ENCODE measurements around the gene FBLN7.

The FBLN7 gene

DNA sequence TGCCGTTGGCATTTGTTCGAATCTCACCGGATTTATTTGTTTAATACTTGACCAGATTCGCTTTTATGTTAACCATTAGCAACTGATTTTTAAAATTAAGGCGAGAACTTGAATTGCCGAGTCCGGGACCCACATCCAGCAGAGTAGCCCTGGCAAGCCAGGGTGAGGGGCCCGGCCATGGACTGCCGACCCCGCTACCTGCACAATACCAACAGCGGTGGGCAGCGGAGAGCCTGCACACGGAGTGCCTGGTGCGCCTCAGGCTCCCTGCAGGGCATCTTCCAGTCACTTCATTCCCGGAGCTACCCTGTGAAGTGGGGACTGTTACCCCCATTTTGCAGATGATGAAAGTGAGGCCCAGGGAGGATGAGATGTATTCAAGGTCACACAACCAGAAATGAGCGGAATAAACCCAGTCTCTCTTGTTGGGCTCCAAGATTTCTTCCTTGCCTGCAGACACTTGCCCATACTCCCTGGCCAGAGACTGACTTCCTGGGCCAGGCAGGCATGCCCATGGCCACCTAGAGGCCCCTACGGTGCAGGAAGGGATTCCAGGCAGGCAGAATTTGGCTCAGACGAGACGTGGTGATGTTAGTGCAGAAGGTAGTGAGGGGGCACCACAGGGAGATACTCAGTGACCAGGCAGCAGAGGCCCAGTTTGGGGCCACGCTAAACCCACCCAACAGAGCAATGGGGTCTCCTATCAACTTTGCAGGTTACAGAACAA, 2.9 kb downstream of the FBLN7 start:
- no peak for DNase-seq (ENCODE audit: low read depth)

DNA sequence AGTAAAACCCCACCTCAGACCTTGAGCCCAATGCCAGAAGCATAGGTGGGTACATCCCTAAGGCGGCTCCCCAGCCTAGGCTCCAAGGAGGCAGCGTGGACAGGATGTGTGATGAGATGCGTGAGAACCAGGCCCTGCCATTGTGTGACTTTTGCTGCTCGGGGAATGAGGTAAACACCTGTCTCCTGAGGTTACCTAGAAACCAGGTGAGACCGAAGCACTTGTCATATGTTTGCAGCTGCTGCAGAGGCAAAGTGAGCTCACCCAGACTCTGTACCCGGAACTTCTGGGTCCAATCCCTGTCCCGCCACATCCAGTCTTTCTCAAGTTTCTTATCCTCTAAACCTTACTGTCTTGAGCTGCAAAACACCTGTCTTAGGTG, 3.4 kb downstream of the FBLN7 start:
- no peak for DNase-seq (ENCODE audit: low read depth)

DNA sequence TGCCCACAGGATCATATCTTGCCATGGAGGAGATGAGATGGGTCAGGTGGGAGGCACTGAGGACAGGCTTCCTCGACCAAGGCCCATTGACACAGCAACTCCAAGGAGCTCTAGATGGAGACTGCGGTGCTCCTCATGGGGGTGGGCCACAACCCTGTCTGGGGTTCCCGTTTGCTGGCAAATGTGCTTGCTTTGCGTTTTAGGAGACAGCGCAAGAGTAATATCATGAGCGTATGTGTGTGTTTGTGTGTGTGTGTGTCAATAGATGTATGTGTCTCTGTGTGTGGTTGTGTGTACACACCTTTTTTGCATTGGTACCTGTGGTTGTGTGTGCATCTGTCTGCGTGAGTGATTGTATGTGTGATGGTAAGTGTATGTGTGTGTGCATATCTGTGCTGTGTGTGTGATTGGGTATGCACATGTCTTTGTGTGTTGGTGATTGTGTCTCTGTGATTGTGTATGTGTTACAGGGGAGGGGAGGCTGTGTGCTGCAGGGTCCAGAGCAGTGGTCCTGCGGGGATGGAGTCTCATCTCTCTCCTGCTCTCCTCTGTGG, 4.4 kb downstream of the FBLN7 start:
- no peak for DNase-seq (ENCODE audit: low read depth)

DNA sequence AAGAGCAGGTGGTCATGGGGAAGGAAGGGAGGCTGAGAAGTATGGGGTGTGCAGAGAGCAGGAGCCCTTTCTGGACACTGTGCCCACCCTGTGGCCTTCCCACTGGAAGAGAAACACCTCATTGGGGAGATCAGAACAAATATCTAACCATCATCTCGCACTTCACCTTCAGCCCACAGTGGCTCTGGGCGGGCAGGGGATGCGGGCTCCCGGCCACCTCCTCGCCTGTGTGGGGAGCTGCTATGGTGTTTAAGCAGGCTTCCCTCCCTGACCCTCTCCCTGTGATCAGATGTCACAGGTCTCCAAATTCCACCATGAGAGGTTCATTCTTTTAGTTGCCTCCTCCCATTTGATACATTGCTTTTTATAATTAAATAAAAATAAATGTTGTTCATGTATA, 5.0 kb downstream of the FBLN7 start:
- no peak for DNase-seq (ENCODE audit: low read depth)

DNA sequence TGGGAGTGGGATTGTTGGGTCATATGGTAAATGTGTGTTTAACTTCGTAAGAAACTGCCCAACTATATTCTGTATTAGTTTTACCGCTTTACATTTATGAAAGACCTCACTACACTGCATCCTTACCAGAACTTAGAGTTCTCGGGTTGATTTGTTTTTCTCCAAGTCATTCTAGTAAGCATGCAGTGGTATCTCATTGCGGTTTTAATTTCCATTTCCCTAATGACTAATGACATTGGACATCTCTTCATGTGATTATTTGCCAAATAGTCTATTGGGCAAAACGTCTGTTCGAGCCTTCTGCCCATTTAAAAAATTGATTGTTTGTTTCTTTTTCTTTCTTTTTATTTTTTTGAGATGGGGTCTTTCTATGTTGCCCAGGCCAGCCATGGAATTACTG, 6.8 kb downstream of the FBLN7 start:
- DNase-seq (ENCODE audit: low read depth): no peak

DNA sequence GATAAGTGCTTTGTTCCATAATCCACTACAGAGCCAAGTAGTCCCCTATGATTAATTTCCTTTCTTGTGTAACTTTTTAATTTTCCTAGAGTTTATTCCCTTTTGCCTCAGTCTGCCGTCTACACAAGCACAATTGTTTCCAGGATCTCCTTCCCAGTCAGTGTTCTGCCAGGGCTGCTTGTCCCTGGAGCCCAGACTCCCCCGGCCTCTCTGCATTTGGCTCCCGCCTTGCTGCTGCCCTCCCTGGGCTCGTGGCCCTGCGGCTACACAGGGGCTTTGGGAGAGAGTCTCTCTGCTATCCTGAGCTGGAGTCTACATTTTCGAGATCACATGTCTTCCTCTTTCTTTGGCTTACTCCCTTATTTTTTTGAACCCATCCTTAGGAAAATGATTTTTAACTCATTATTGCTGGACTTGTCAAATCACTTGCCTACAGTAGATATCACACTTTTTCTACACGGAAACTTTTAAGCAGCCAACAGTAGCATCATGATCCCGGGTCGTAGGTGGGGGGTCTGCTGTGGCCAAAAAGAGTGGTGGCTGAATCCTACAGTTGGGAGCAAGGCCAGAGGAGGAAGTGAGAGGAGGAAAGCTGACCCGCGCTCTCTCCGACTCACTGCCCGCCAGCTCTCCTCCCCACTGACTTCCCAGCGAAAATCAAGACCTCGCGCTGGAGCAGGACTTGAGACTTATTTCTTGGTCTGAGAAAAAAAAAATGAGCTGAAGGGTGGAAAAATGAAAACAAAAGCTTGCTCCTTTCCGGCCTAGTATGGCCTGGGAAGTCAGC, 9.4 kb downstream of the FBLN7 start:
- no peak for DNase-seq (ENCODE audit: low read depth)

DNA sequence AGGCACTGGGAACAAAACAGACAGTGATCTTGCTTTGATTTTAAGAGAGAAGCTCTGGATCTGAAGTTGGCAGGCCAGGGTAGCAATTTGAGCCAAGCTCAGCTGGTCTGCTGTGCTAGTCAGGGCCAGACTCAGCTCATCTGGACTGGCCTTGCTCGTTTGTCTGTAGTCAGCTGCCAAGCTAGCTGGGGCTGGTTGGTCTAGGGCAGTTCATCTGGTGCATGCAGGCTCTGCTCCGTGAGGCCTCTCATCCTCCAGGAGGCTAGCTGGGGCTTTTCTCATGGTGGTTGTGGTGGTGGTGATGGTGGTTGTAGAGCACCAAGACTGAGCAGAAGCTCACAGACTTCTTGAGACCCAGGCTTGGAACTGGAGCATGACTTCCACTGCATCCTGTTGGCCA, 10.3 kb downstream of the FBLN7 start:
- no peak for DNase-seq (ENCODE audit: low read depth)

DNA sequence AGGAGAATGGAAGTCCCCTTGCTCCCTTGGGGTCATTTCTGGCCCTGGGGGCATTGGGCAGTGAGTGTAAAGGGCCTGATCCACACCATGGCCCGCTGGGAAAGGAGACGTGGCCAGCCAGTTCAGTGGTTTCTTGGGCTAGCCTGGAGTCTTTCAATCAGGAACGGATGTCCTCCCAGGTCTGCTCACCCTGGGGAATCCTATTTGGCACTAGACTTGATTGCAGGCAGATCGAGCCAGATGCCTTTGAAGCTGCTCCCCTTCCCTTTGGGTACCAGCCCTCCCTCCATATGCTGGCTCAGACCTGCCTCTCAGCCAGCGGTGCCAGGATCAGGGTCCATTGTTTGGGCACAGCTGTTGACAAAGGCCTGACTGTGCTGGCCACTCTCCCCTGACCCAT, 11.0 kb downstream of the FBLN7 start:
- no peak for DNase-seq (ENCODE audit: low read depth)

DNA sequence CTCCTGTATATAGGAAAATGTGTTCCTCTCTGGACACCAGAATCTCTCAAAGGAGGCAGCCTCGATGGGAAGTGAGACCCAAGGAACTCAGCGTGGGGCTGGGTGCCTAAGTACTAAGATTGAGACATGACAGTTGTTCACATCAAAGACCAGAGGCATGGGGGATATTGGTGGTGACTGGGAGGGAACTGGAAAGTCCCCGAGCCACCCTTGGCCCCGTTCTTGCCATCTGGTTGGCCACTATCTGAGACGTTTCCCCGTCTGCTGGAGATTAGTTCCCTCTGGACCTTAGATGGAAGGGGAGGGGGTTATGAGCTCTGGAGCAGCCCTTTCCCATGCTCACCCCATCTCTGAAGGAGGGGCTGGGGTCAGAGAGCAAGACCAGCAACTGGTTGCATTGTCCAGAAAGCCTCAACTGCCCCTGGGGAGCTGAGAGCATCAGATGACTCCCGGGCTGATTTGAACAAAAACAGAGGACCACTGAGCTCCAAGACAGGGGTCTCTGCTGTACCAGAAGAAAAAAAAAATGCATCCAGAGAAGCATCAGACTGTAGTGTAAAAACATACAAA, 11.8 kb downstream of the FBLN7 start:
- DNase-seq (ENCODE audit: low read depth): no peak

DNA sequence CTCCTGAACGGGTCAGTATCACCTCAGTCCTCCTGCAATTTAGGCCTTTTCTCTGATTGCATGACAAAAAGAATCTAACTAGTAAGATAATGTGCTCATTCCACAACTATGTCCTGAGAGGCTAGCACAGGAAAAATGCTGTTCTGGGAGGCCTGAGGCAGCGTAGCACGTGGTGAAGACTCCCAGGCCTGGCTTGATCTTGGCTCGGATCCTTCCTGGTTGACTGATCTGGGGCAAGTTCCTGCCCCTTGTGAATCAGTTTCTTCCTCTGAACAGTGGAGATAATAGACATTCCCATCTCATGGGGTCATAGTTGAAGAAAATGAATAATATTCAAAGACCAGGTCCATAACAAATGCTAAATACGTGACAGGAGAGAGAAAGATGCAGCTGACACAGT, 12.3 kb downstream of the FBLN7 start:
- no peak for DNase-seq (ENCODE audit: low read depth)

DNA sequence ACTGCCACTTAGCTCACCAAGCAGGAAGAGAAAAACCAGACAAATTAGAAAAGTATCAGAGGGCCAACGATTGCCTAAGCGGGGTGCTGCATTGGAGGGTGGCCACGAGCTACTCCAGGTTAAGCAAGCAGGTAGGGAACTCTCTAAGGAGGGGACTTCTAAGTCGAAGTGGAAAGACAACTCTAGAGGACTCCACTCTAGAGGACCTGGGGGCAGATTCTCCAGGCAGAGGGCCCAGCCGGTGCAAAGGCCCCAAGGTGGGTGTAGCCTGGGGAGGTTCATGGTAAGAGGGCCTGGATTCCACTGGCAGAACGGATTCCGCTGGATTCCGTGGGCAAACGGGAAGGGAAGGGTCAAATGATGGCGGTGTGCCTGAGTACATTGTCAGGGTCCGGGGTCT, 12.7 kb downstream of the FBLN7 start:
- DNase-seq (ENCODE audit: low read depth): no peak

DNA sequence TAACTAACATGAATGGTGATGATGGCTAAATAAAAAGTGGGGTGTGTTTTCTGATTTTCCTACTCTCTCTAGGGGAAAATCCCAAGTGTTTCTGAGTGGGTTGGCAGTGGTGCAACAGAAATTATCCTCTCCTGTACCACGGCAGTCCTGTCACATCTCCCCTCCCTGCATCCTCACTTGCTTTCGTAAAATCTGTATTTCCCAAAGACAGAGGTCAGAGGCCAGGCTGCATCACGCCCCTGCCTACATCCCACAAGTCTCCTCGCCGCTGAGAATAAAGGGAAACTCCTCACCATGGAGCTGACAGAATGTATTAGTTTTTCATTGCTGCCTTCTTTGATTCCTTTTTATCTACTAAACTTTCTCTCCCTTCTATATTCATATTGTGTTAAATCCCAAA, 13.1 kb downstream of the FBLN7 start:
- no peak for DNase-seq (ENCODE audit: low read depth)

DNA sequence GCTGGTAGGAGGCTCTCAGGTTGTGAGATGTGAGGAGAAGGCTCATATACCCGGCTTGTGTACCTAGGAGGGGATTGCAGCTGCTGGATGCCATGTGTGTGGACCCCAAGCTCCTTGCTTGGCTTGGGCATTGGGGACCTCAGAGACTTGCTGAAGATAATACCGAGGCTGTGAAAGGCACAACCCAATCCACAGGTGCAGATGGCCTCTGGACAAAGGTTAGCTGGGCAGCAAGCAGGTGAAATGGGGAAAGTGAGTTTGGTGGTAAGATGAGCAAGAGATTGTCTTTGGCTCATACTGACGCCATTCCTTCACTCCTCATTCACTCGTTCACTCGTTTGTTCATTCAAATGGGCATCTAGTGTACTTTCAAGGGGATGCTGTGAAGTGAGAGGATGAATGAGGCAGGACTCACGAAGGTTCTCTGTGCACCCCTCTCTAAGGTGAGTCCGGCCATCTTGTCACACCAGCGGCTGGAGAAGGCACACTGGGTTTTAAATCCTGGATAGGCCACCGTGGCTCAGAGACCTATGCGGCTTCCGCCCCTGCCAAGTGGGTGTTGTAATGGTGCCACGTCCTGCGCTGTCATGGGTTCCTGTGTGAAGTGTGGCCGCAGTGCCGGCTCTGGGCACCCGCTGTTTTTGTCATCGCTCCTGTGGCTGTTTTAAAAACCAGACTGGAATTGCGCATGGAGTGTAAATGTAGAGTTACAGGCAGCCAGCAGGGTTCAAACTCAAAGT, 13.7 kb downstream of the FBLN7 start:
- DNase-seq (ENCODE audit: low read depth): no peak

DNA sequence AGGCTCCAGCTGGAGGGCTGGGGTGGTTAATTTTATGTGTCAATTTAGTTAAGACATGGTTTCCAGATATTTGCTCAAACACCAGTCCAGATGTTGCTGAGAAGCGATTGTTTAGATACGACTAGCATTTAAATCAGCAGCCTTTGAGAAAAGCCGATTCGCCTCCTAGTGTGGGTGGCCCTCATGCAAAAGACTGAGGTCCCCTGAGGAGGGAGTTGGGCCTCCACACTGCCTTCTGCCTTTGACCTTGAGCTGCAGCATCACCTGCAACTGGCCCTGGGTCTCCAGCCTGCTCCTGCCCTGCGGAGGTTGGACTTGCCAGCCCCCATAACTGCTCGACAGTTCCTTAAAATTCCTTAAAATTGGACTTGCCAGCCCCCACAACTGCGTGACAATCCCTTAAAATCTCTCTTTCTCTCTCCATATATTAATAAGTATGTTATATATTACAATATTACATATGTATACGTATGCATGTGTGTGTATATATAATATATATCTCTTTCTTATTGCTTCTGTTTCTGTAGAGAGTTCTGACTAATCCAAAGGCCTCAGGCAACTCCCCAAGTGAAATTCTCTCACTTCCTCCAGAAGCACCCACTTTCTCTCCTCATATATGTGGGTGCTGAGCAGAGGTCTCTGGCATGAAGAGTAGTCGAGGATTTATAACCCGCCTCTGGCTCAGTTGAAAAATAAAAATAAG, 14.4 kb downstream of the FBLN7 start:
- DNase-seq (ENCODE audit: low read depth): no peak

DNA sequence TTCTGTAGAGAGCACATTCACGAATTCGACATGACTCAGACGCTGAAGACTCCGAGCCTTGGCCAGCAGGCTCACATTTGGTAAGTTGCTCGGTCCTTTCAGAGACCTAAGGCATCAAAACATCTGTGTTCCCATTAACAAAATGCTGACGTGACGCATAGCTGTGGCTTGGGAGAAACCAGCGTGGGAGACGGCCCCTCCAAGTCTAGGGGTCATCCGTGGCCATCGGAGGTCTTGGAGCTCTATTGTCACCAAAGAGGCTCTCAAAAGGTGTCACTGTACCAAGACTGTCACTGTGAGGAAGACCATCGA, 14.9 kb downstream of the FBLN7 start:
- no peak for DNase-seq (ENCODE audit: low read depth)

DNA sequence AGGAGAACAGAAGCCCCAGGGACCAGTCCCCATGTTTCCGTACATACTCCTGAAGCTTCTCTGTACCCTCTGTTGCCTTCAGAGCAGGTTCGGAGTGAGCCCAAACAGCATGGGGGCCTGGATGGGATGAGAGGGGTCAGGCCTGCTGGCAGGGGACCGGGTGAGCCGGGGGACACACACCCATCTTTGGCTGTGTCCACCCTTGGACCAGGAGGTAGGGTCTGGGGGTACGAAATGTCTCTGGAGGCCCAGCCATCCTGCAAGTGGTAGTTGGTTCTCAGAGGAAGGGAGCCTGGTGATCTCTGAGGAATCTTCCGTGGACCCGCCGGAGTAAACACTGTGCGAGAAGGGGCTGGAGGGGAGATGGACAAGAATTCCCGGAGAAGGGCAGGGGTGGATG, 15.3 kb downstream of the FBLN7 start:
- DNase-seq (ENCODE audit: low read depth): no peak

DNA sequence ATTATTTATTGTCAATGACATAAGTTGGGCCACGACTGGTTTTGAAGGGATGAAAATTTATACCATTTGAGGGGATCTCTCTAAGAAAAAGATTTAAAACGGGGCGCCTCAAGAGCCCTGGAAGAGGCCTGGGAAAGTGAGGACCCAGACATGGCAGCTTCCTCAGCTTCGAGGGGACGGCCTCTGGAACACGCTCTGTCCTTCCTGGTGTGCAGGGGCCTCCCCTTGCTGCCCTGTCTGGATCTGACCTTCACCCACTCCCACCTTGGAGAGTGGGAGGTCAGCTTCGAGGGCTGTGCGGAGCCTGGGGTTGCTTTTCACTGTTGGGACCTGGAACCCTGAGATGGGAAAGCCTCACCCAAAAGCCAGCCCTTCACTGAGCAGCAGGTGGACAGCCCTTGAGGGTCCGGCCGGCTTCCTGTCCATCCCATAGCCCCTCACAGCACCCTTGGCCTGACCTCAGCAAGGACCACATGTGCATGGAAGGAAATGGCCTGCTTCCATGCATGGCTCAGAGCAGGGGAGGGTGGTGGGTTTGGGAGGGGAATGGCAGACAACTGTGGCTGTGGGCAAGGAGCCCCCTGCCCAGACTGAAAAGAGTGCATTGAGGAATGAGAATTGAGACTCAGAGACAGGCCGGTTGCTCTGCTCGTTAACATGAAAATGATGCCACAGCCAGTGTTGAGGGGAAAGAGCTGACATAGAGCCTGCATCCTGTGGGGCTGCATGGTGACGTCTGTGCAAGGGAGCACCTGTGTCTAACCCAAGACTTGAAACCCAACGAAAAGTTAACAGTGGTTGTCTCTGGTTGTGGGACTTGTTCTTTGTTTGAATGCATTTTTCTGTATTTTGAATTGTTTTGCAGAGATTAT, 16.3 kb downstream of the FBLN7 start:
- no peak for DNase-seq (ENCODE audit: low read depth)

DNA sequence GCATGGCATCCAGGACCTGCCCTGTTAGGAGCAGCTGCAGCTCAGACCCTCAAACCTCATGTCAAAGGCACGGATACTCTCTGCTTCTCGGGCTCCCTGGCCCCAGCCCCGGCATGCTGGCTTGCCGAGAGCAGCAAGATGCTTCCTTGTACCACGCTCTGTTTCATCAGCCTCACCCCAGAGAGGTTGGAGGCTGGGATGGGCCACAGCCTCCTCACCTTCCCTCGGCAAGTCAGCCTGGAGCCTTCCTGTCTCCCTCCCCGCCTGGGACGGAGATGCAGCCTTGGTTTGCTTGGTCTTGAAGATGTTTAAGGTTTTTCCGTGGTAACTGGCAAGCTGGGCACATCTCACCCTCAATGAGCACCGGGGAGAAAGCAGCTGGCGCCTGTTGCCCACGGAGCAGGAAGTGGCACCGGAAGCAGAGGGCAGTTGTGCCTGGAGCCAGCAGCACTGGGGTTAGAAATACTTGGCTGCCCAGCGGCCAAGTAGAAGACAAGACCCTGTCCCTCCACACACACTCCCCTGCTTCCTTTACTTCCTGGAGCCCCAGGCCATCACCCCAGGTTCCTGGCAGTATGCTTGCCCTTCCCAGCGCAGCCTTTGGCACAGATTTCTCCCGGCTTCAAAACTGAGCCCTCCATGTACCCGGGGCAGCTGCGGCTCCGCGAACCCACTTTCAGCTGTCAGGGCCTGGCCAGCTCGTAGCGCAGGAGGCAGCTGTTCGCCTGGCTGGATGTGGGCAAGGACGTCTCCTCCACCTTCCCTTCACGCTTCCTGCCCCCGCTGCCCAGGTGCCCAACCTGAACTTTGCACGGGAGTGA, 17.4 kb downstream of the FBLN7 start:
- DNase-seq (ENCODE audit: low read depth): no peak

DNA sequence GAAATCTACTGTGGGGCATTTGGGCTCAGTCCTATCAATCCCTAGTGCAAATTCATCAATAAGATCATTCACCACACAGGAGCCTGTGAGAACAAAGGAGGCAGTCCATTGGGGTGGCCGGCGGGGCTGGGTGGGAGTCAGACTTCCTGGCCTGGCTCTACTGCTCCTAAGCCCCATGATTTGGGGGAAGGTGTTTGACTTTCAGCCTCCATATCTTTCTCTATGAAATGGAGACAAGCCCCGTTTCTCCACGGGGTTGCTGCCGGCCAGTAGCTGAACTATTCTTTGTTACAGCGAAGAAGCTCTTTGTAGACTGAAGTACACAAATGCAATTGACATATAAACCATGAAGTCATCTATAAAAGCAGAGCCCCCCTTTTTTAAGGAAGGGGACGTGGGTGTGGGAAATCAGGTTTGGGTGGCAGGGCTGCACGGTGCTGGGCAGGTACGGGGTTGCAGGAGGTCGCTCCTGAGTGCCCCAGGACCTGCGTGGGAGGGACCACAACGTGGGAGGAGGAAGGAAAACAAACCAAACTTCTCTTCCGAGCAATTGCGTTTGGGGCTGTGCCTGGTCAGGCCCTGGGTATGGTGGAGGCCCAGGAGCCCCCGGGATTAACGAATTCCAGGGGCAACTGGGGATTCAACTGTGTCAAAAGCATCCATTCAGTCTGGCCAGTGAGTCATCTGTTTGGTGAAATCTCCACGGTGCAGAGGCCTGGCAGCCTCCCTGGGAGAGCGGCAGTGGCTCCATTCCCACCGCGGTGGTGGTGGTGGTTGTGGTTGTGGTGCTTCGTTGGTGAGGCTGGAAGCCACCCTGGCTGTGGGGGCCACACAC, 18.2 kb downstream of the FBLN7 start:
- no peak for DNase-seq (ENCODE audit: low read depth)

Measured in activated gamma-delta T cell treated with anti-CD3 and anti-CD28 coated beads, Interleukin-2, amount 50 U/mL, for 16 hours (primary cell).